OCI-LY7 (cell line): ENCODE data around the gene SHROOM2. TPM values are rescaled to one million over a fixed set of nuclear protein-coding genes. Genes with fewer than 3 reads are reported as not detected.

Experiments used
- BruUV-seq: library from RNA; stranded (reverse); fragments of 400-500 nt; replicated peaks from 2 replicates; lab custom pipeline; 2021; lab: Mats Ljungman, UMichigan
- CTCF ChIA-PET: fragments of 300-600 bp; sonication (Branson Sonifier 250); formaldehyde crosslinking; loops from one replicate; lab custom pipeline; 2022; ENCODE audit warnings: antibody characterized with exemption; ENCODE audit not compliant: unreplicated experiment; lab: Charles Lee
- POLR2A ChIA-PET: fragments of 300-600 bp; sonication (Branson Sonifier 250); formaldehyde crosslinking; loops from one replicate; lab custom pipeline; 2022; ENCODE audit warnings: antibody characterized with exemption; lab: Charles Lee
- DNase-seq: peaks from one replicate; pipeline ENCODE4 v3.0.0-alpha.2; 2015; ENCODE audit warnings: low spot score
- H2AFZ ChIP-seq: fragments of 200-600 bp; sonication (generic), shearing (Covaris generic); 2 replicates; pipeline ENCODE4 v1.6.1; 2014; ENCODE audit warnings: mild to moderate bottlenecking, antibody characterized with exemption, low read length, moderate library complexity
- H3K27ac ChIP-seq: fragments of 200-600 bp; sonication (generic); 2 replicates; pipeline ENCODE4 v1.5.1; 2014; ENCODE audit warnings: mixed run types, low read depth, mild to moderate bottlenecking, moderate library complexity, low read length, inconsistent platforms; ENCODE audit not compliant: poor library complexity, severe bottlenecking
- H3K36me3 ChIP-seq: fragments of 200-600 bp; sonication (generic); 2 replicates; pipeline ENCODE4 v1.6.1; 2014; ENCODE audit warnings: mild to moderate bottlenecking, antibody characterized with exemption, low read length, moderate library complexity, mixed read lengths; ENCODE audit not compliant: insufficient read depth
- H3K4me1 ChIP-seq: fragments of 200-600 bp; sonication (generic); 2 replicates; pipeline ENCODE4 v1.5.1; 2014; ENCODE audit warnings: mild to moderate bottlenecking, low read length; ENCODE audit not compliant: insufficient read depth, poor library complexity, severe bottlenecking
- H3K4me2 ChIP-seq: fragments of 200-600 bp; sonication (generic); 2 replicates; pipeline ENCODE4 v1.6.1; 2014; ENCODE audit warnings: mild to moderate bottlenecking, low read length
- H3K4me3 ChIP-seq: fragments of 200-600 bp; sonication (generic); 2 replicates; pipeline ENCODE4 v1.5.1; 2014; ENCODE audit warnings: mild to moderate bottlenecking, low read depth, low read length; ENCODE audit not compliant: poor library complexity, severe bottlenecking
- H3K79me2 ChIP-seq: fragments of 200-600 bp; sonication (generic); 2 replicates; pipeline ENCODE4 v1.6.1; 2016; ENCODE audit warnings: low read depth, mild to moderate bottlenecking, low read length, moderate library complexity, mixed read lengths; ENCODE audit not compliant: insufficient read depth
- H3K9me2 ChIP-seq: fragments of 200-600 bp; sonication (generic); 2 replicates; pipeline ENCODE4 v1.6.1; 2016; ENCODE audit warnings: mild to moderate bottlenecking, low read length, mixed read lengths; ENCODE audit not compliant: insufficient read depth
- H3K9me3 ChIP-seq: fragments of 200-600 bp; sonication (generic); 2 replicates; pipeline ENCODE4 v1.6.1; 2014; ENCODE audit warnings: mild to moderate bottlenecking, mixed run types, low read length, mixed read lengths
- H4K20me1 ChIP-seq: fragments of 200-600 bp; sonication (generic); 2 replicates; pipeline ENCODE4 v1.6.1; 2014; ENCODE audit warnings: mild to moderate bottlenecking, antibody characterized with exemption, low read length, moderate library complexity, mixed read lengths; ENCODE audit not compliant: insufficient read depth
- EZH2phosphoT487 ChIP-seq: fragments of 200-600 bp; sonication (generic); IDR thresholded peaks from 2 replicates; pipeline ENCODE4 v1.6.1; 2018; ENCODE audit warnings: low read depth, borderline replicate concordance, mild to moderate bottlenecking, mixed run types, antibody characterized with exemption, low read length, moderate library complexity, mixed read lengths
- intact Hi-C: fragments of 100-400 bp; cut with micrococcal nuclease; formaldehyde crosslinking; loops from one replicate; pipeline ENCODE4 v1.10.0; 2022; ENCODE audit not compliant: unreplicated experiment
- total RNA-seq, 2 experiments: library from RNA; depleted of rRNA in 1 of 2; stranded (reverse); fragments of >200 nt in 1 of 2; shearing (Covaris generic) in 1 of 2; gene quantifications; 2 replicates each; pipeline ENCODE4 v1.2.3, GENCODE V29; 2014 to 2022
- TF ChIP-seq, protein P1 (sequence below): fragments of 200-600 bp; sonication (generic); conservative IDR thresholded peaks from 2 replicates; pipeline ENCODE4 v1.5.1; 2014; ENCODE audit warnings: mild to moderate bottlenecking, antibody characterized with exemption, low read length, moderate library complexity, mixed read lengths

The SHROOM2 gene
- total RNA-seq, 2 experiments from 2014 or later, result not detected

DNA sequence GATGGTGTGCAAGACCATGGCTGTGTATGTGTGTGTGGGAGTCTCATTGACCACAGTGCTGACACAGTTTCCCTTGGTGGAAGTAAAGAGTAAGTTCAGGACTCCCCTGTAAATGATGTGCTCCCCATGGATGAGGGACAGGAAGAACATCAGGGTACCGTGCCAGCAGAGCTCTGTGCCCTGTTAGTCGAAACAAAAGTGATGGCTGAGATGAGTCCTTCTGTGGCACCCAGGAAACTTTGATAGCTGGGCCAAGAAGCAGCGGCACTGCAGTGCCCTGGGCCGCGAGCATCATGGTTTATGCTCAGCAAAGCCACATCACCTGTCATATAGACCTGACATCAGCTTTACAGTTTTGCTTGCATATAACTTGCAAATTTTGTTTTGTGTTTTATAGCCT is 119.5 kb downstream of the SHROOM2 start:
- H3K9me2 ChIP-seq, result no peaks in the 10 kb centered on the region
- intact Hi-C loops, result no loop called here
- no peak overlapping the region for H3K27ac ChIP-seq
- POLR2A ChIA-PET, result no interaction called here
- no peaks in the 10 kb centered on the region for H3K9me3 ChIP-seq
- no peak overlapping the region for H3K4me3 ChIP-seq
- H3K36me3 ChIP-seq, result no peaks in the 10 kb centered on the region
- BruUV-seq, result no TSS peak
- DNase-seq, result no peak
- no peak overlapping the region for H2AFZ ChIP-seq
- TF ChIP-seq, protein P1, sequence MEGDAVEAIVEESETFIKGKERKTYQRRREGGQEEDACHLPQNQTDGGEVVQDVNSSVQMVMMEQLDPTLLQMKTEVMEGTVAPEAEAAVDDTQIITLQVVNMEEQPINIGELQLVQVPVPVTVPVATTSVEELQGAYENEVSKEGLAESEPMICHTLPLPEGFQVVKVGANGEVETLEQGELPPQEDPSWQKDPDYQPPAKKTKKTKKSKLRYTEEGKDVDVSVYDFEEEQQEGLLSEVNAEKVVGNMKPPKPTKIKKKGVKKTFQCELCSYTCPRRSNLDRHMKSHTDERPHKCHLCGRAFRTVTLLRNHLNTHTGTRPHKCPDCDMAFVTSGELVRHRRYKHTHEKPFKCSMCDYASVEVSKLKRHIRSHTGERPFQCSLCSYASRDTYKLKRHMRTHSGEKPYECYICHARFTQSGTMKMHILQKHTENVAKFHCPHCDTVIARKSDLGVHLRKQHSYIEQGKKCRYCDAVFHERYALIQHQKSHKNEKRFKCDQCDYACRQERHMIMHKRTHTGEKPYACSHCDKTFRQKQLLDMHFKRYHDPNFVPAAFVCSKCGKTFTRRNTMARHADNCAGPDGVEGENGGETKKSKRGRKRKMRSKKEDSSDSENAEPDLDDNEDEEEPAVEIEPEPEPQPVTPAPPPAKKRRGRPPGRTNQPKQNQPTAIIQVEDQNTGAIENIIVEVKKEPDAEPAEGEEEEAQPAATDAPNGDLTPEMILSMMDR, result no peak
- no peak for TF ChIP-seq EZH2phosphoT487
- CTCF ChIA-PET, result no interaction called here
- no peaks in the 10 kb centered on the region for H4K20me1 ChIP-seq
- H3K4me1 ChIP-seq, result no peaks in the 10 kb centered on the region
- no peaks in the 10 kb centered on the region for H3K79me2 ChIP-seq
- H3K4me2 ChIP-seq, result no peak overlapping the region

DNA sequence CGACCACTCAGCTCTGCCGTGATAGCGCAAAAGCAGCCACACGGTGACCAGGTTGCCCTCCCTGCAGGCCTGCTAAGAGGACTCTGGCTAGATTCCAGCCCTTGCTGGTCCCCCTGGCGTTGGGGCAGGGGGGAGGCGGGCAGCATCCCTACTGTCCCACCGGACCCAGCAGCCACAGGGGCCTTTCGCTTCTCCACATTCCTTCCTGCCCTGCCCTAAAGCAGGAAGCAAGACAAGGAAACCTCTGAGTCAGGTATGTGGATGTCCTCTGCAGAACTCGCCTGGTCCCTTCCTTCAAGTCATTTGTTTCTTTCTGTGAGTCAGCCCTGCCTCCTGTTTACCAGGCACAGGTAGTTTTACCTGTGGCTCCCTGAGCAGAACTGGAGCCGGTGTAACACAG is 120.7 kb downstream of the SHROOM2 start:
- Histone ChIP-seq H3K4me3 (no peak overlapping the region), H3K27ac (no peak overlapping the region), H4K20me1 (no peaks in the 10 kb centered on the region), H3K79me2 (no peaks in the 10 kb centered on the region), H3K9me2 (no peaks in the 10 kb centered on the region), H3K9me3 (no peaks in the 10 kb centered on the region), H3K36me3 (no peaks in the 10 kb centered on the region), H3K4me2 (no peak overlapping the region), H2AFZ (no peak overlapping the region), H3K4me1 (no peaks in the 10 kb centered on the region)
- intact Hi-C loops, result no loop called here
- no TSS peak for BruUV-seq
- POLR2A ChIA-PET, result no interaction called here
- CTCF ChIA-PET, result no interaction called here
- DNase-seq, result no peak
- no peak for TF ChIP-seq EZH2phosphoT487
- TF ChIP-seq, protein P1, result no peak

DNA sequence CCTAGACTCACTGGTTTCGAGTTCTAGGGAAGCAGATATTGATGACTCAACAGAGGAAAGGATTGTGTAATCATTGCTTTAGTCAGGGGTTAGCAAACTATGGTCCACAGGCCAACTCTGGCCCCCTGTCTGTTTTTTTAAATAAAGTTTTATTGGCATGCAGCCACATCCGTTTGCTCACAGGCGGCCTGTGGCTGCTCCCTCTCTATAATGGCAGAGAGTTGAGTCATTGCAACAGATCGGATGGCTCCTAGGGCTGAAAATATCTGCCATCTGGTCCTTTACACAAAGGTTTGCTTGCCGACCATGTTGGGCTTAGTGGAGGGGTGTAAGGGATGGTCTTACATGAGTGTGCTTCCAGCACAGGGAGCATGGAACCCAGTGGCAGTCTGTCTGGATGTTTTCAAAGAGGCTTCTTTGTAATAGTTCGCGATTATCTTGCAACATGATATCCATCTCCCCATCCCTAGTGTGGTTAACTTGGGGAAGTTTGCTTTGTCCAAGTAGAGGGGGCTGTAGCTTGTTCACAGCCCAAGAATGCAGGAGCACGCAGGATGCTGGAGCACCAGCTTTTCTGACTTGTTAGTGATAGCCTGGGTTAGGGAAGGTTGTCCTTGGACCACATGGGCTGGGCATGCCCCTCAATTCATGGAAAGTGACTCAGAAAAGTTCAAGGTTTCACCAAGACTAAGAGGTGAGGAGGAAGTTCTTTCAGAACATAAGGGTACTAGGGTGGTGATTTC is 121.6 kb downstream of the SHROOM2 start:
- POLR2A ChIA-PET, result no interaction called here
- CTCF ChIA-PET, result no interaction called here
- intact Hi-C loops, result no loop called here
- no peak overlapping the region for H3K4me3 ChIP-seq
- H3K4me2 ChIP-seq, result no peak overlapping the region
- H3K9me3 ChIP-seq, result no peaks in the 10 kb centered on the region
- no peaks in the 10 kb centered on the region for H3K9me2 ChIP-seq
- TF ChIP-seq, protein P1, result no peak
- TF ChIP-seq EZH2phosphoT487, result no peak
- no peaks in the 10 kb centered on the region for H3K36me3 ChIP-seq
- H2AFZ ChIP-seq, result no peak overlapping the region
- H3K27ac ChIP-seq, result no peak overlapping the region
- no peaks in the 10 kb centered on the region for H3K79me2 ChIP-seq
- DNase-seq, result no peak
- no TSS peak for BruUV-seq
- no peaks in the 10 kb centered on the region for H4K20me1 ChIP-seq
- no peaks in the 10 kb centered on the region for H3K4me1 ChIP-seq
